Vagina (tissue), 2 donors: ENCODE data around the gene CIITA.

Experiments used
- CTCF ChIP-seq, 3 experiments: fragments of 450-650 bp in 2 of 3; fragments of 200-600 bp in 1 of 3; sonication (generic) in 1 of 3; IDR thresholded peaks; one replicate each; pipeline ENCODE4 v1.5.1; 2017 to 2019; ENCODE audit warnings: antibody characterized with exemption in 3 of 3, mild to moderate bottlenecking in 2 of 3, moderate library complexity in 2 of 3
- POLR2A ChIP-seq, 2 donors: fragments of 450-650 bp; IDR thresholded peaks; one replicate each; pipeline ENCODE4 v1.6.1; 2017; ENCODE audit warnings: antibody characterized with exemption in 2 of 2, mild to moderate bottlenecking in 2 of 2, moderate library complexity in 2 of 2
- POLR2AphosphoS5 ChIP-seq, 2 donors: sonication (generic); formaldehyde crosslinking; IDR thresholded peaks; one replicate each; pipeline ENCODE4 v1.9.0; 2017; ENCODE audit warnings: antibody characterized with exemption in 2 of 2, mild to moderate bottlenecking in 2 of 2, low read depth in 1 of 2; ENCODE audit not compliant: insufficient read depth in 1 of 2

- TF ChIP-seq CTCF (IDR thresholded peaks at IDR 0.05) = no peak
- no peak for TF ChIP-seq POLR2AphosphoS5 (IDR thresholded peaks at IDR 0.05; ENCODE audit: insufficient read depth in 1 of 2, low read depth in 1 of 2)
- TF ChIP-seq POLR2A (IDR thresholded peaks at IDR 0.05) = no peak
Measured at GRCh38 chr16:10916534-10916933, 39.5 kb downstream of the CIITA start.
